Choroid plexus epithelial cell (primary cell): Measurements from ENCODE around the gene AOPEP.

ENCODE experiments used
- DNase-seq: peaks from one replicate; pipeline ENCODE4 v3.0.0-alpha.2; 2010; ENCODE audit warnings: low read depth
- H3K4me3 ChIP-seq: 2 replicates; pipeline ENCODE4 v1.5.1; 2011; ENCODE audit warnings: low read depth, mild to moderate bottlenecking, control low read depth, low read length, moderate library complexity
- CTCF ChIP-seq: conservative IDR thresholded peaks from 2 replicates; pipeline ENCODE4 v1.5.1; 2011; ENCODE audit warnings: low read depth, mild to moderate bottlenecking, control low read depth, inconsistent platforms, low read length, moderate library complexity

The AOPEP gene

GRCh38 chr9:94984891-94985476 is 258.5 kb downstream of the AOPEP start:
- TF ChIP-seq CTCF, result no peak
- no peak for DNase-seq
- H3K4me3 ChIP-seq, result no peak overlapping the region

GRCh38 chr9:94985649-94986048 is 259.1 kb downstream of the AOPEP start:
- TF ChIP-seq CTCF, result no peak
- DNase-seq, result no peak
- H3K4me3 ChIP-seq, result no peak overlapping the region

- H3K4me3 ChIP-seq, result no peak overlapping the region
- DNase-seq, result no peak
- TF ChIP-seq CTCF, result no peak
Measured at GRCh38 chr9:94987731-94988130, 261.2 kb downstream of the AOPEP start.

- no peak for TF ChIP-seq CTCF
- DNase-seq, result no peak
- no peak overlapping the region for H3K4me3 ChIP-seq
Measured at GRCh38 chr9:94990897-94991561, 264.5 kb downstream of the AOPEP start.

GRCh38 chr9:94991961-94992907 is 265.7 kb downstream of the AOPEP start:
- no peak overlapping the region for H3K4me3 ChIP-seq
- no peak for TF ChIP-seq CTCF
- DNase-seq, result no peak

- no peak for TF ChIP-seq CTCF
- no peak for DNase-seq
- no peak overlapping the region for H3K4me3 ChIP-seq
Measured at GRCh38 chr9:94993160-94993820, 266.8 kb downstream of the AOPEP start.
